ENCODE data around the gene ZNF445.

Gene ZNF445

GRCh38 chr3:44451441-44451840 lies 26.0 kb downstream of the ZNF445 start:
- peaks cover 9% of the 10 kb centered on the region for H3K9me3 ChIP-seq (replicated peaks; ENCODE audit: low read length)
- no peak overlapping the region for H3K4me2 ChIP-seq (ENCODE audit: low read length)
- no peaks in the 10 kb centered on the region for H3K27me3 ChIP-seq (ENCODE audit: control insufficient read depth, insufficient read depth, low read length)
- no peaks in the 10 kb centered on the region for H3K4me1 ChIP-seq (ENCODE audit: control insufficient read depth, insufficient read depth, low read length)
- no peak overlapping the region for H3K4me3 ChIP-seq (ENCODE audit: low read length)
- no peak overlapping the region for H3K9ac ChIP-seq (ENCODE audit: low read depth, low read length)
- H3K36me3 ChIP-seq (ENCODE audit: insufficient read depth, low read length) = peaks cover 66% of the 10 kb centered on the region

GRCh38 chr3:44446929-44447328 lies 30.5 kb downstream of the ZNF445 start:
- Histone ChIP-seq H3K36me3 (ENCODE audit: insufficient read depth, low read length) (peaks cover 73% of the 10 kb centered on the region), H3K9me3 (replicated peaks; ENCODE audit: low read length) (peaks cover 9% of the 10 kb centered on the region), H3K4me1 (ENCODE audit: control insufficient read depth, insufficient read depth, low read length) (no peaks in the 10 kb centered on the region), H3K27me3 (ENCODE audit: control insufficient read depth, insufficient read depth, low read length) (no peaks in the 10 kb centered on the region), H3K4me3 (ENCODE audit: low read length) (no peak overlapping the region), H3K9ac (ENCODE audit: low read depth, low read length) (no peak overlapping the region), H3K4me2 (ENCODE audit: low read length) (no peak overlapping the region)

- H3K4me2 ChIP-seq (ENCODE audit: low read length) = no peak overlapping the region
- no peaks in the 10 kb centered on the region for H3K4me1 ChIP-seq (ENCODE audit: control insufficient read depth, insufficient read depth, low read length)
- H3K27me3 ChIP-seq (ENCODE audit: control insufficient read depth, insufficient read depth, low read length) = no peaks in the 10 kb centered on the region
- no peak overlapping the region for H3K4me3 ChIP-seq (ENCODE audit: low read length)
- H3K9me3 ChIP-seq (replicated peaks; ENCODE audit: low read length) = peaks cover 9% of the 10 kb centered on the region
- peaks cover 69% of the 10 kb centered on the region for H3K36me3 ChIP-seq (ENCODE audit: insufficient read depth, low read length)
- H3K9ac ChIP-seq (ENCODE audit: low read depth, low read length) = no peak overlapping the region
These were observed 31.7 kb downstream of the ZNF445 start for GRCh38 chr3:44445786-44446185.

- Histone ChIP-seq H3K4me2 (ENCODE audit: low read length) (no peak overlapping the region), H3K9ac (ENCODE audit: low read depth, low read length) (no peak overlapping the region), H3K9me3 (replicated peaks; ENCODE audit: low read length) (peaks cover 9% of the 10 kb centered on the region), H3K4me1 (ENCODE audit: control insufficient read depth, insufficient read depth, low read length) (no peaks in the 10 kb centered on the region), H3K4me3 (ENCODE audit: low read length) (no peak overlapping the region), H3K36me3 (ENCODE audit: insufficient read depth, low read length) (peaks cover 62% of the 10 kb centered on the region), H3K27me3 (ENCODE audit: control insufficient read depth, insufficient read depth, low read length) (no peaks in the 10 kb centered on the region)
These were observed 32.4 kb downstream of the ZNF445 start for GRCh38 chr3:44444896-44445691.

DNA sequence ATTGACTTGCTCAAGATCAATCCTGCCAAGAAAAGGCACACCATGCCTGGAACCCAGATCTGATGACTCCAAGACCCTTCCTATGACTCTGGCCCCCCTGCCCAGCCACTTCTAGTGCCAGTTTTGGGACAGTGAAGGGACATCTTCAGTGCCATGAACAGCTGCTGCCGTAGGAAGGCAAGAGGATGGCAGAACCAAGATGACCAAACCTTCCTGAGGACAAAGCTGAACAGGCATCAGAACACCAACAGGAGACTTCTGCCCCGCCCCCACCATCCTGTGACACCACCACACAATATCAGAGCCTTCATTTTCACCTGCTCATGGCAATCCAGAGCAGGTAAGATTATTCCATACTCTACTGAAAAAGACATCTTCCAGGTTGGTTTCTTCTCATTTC lies 33.0 kb downstream of the ZNF445 start:
- Histone ChIP-seq H3K4me3 (ENCODE audit: low read length) (no peak overlapping the region), H3K4me2 (ENCODE audit: low read length) (no peak overlapping the region), H3K9ac (ENCODE audit: low read depth, low read length) (no peak overlapping the region), H3K9me3 (replicated peaks; ENCODE audit: low read length) (peaks cover 9% of the 10 kb centered on the region), H3K36me3 (ENCODE audit: insufficient read depth, low read length) (peaks cover 55% of the 10 kb centered on the region), H3K27me3 (ENCODE audit: control insufficient read depth, insufficient read depth, low read length) (no peaks in the 10 kb centered on the region), H3K4me1 (ENCODE audit: control insufficient read depth, insufficient read depth, low read length) (no peaks in the 10 kb centered on the region)

- Histone ChIP-seq H3K27me3 (ENCODE audit: control insufficient read depth, insufficient read depth, low read length) (no peaks in the 10 kb centered on the region), H3K4me3 (ENCODE audit: low read length) (no peak overlapping the region), H3K4me1 (ENCODE audit: control insufficient read depth, insufficient read depth, low read length) (no peaks in the 10 kb centered on the region), H3K36me3 (ENCODE audit: insufficient read depth, low read length) (peaks cover 38% of the 10 kb centered on the region), H3K9ac (ENCODE audit: low read depth, low read length) (no peak overlapping the region), H3K9me3 (replicated peaks; ENCODE audit: low read length) (peaks cover 7% of the 10 kb centered on the region), H3K4me2 (ENCODE audit: low read length) (no peak overlapping the region)
These were observed 34.7 kb downstream of the ZNF445 start for GRCh38 chr3:44442596-44443309.

GRCh38 chr3:44439499-44440295 lies 37.8 kb downstream of the ZNF445 start:
- H3K9ac ChIP-seq (ENCODE audit: low read depth, low read length) = no peak overlapping the region
- no peak overlapping the region for H3K4me3 ChIP-seq (ENCODE audit: low read length)

DNA sequence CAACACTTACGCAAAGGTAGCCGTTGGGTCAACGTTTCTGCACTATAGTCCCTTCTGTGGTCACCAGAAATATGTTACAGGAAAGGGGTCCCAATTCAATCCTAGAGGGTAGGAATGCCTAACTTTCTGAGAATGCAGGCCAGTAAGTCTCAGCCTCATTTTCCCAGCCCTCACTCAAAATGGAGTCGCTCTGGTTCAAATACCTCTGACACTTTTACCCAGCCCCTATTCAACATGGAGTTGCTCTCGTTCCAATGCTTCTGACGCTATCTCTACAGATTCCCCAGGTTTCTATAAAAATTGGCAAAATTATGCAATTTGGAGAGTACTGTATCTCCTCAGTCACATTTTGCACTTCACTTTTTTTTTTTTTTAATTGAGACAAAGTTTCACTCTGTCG lies 39.7 kb downstream of the ZNF445 start:
- Histone ChIP-seq H3K4me1 (ENCODE audit: control insufficient read depth, insufficient read depth, low read length) (no peaks in the 10 kb centered on the region), H3K9ac (ENCODE audit: low read depth, low read length) (no peak overlapping the region), H3K27me3 (ENCODE audit: control insufficient read depth, insufficient read depth, low read length) (no peaks in the 10 kb centered on the region), H3K36me3 (ENCODE audit: insufficient read depth, low read length) (peaks cover 4% of the 10 kb centered on the region), H3K9me3 (replicated peaks; ENCODE audit: low read length) (no peaks in the 10 kb centered on the region), H3K4me2 (ENCODE audit: low read length) (no peak overlapping the region), H3K4me3 (ENCODE audit: low read length) (no peak overlapping the region)

More at GRCh38 chr3:44439499-44440295, 37.8 kb downstream of the ZNF445 start:
- no peaks in the 10 kb centered on the region for H3K4me1 ChIP-seq (ENCODE audit: control insufficient read depth, insufficient read depth, low read length)
- H3K27me3 ChIP-seq (ENCODE audit: control insufficient read depth, insufficient read depth, low read length) = no peaks in the 10 kb centered on the region
- H3K36me3 ChIP-seq (ENCODE audit: insufficient read depth, low read length) = peaks cover 12% of the 10 kb centered on the region
- no peaks in the 10 kb centered on the region for H3K9me3 ChIP-seq (replicated peaks; ENCODE audit: low read length)
- H3K4me2 ChIP-seq (ENCODE audit: low read length) = no peak overlapping the region

DNA sequence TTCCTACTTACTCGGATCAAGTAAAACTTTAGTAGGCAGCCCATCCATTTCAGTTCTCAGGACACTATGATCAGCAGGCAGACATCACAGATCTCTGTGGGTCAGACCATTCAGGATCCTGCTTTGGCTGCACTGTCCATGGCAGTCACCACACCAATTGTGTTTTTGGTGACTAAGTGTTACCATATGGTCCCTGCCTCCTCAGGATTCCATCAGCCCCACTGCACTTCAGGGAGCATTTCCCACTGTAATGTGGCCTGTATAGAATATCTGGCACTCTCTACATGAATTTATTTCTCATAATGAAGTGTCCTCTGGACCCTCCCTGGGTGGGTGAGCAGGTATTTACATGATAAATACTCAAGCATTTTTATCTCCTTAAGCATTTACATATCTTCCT lies 41.3 kb downstream of the ZNF445 start:
- peaks cover 6% of the 10 kb centered on the region for H3K27me3 ChIP-seq (ENCODE audit: control insufficient read depth, insufficient read depth, low read length)
- no peak overlapping the region for H3K9ac ChIP-seq (ENCODE audit: low read depth, low read length)
- H3K4me3 ChIP-seq (ENCODE audit: low read length) = no peak overlapping the region
- no peaks in the 10 kb centered on the region for H3K36me3 ChIP-seq (ENCODE audit: insufficient read depth, low read length)
- H3K9me3 ChIP-seq (replicated peaks; ENCODE audit: low read length) = no peaks in the 10 kb centered on the region
- no peak overlapping the region for H3K4me2 ChIP-seq (ENCODE audit: low read length)
- H3K4me1 ChIP-seq (ENCODE audit: control insufficient read depth, insufficient read depth, low read length) = no peaks in the 10 kb centered on the region

DNA sequence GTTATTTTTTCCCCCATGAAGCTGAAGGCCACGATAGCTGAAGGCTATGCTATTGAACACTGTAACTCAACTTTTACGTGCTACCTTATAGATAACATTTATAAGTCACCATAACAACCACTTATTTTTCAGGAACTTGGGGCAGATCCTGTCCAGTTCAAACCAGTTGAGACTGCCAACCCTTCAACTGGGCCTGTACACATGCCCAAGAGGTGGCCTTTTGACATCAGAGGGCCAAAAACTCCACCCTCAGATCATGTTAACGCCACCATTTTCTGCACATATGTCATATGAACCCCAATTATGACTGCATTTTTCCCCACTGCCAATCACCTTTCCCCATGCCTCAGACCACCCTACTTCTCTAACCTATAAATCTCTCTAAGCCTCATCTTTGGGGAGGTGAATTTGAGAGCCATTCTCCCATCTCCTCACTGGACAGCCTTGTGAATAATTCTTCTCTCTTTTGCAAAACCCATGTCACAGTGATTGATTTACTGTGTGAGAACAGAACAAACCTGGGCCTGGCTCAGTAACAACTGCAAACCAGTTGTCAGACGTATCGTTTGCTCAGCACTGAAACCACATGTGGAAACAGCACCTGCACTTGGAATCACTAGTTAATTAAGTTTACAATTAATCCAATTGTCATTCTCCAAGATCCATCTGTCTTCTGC lies 42.5 kb downstream of the ZNF445 start:
- Histone ChIP-seq H3K4me3 (ENCODE audit: low read length) (no peak overlapping the region), H3K27me3 (ENCODE audit: control insufficient read depth, insufficient read depth, low read length) (peaks cover 13% of the 10 kb centered on the region), H3K4me2 (ENCODE audit: low read length) (no peak overlapping the region), H3K9ac (ENCODE audit: low read depth, low read length) (no peak overlapping the region), H3K9me3 (replicated peaks; ENCODE audit: low read length) (no peaks in the 10 kb centered on the region), H3K36me3 (ENCODE audit: insufficient read depth, low read length) (no peaks in the 10 kb centered on the region), H3K4me1 (ENCODE audit: control insufficient read depth, insufficient read depth, low read length) (no peaks in the 10 kb centered on the region)

DNA sequence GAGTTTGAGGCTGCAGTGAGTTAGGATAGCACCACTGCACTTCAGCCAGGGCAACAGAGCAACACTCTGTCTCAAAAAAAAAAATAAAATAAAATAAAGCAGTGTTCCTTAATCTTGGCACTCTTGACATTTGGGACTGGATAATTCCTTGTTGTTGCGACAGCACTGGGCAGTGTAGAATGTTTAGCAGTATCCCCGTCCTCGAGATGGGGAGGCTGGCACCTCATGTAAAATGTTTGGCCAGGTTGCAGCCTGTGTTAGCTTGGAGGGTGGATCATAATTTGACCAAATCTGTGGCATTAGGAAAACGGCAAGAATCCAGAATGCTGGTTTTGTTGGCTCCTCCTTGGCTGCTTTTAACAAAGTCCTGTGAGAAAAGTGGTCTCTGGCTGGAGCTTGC lies 47.0 kb downstream of the ZNF445 start:
- H3K4me2 ChIP-seq (ENCODE audit: low read length) = no peak overlapping the region
- peaks cover 16% of the 10 kb centered on the region for H3K27me3 ChIP-seq (ENCODE audit: control insufficient read depth, insufficient read depth, low read length)
- no peak overlapping the region for H3K4me3 ChIP-seq (ENCODE audit: low read length)
- no peaks in the 10 kb centered on the region for H3K4me1 ChIP-seq (ENCODE audit: control insufficient read depth, insufficient read depth, low read length)
- H3K36me3 ChIP-seq (ENCODE audit: insufficient read depth, low read length) = no peaks in the 10 kb centered on the region
- H3K9ac ChIP-seq (ENCODE audit: low read depth, low read length) = no peak overlapping the region
- H3K9me3 ChIP-seq (replicated peaks; ENCODE audit: low read length) = no peaks in the 10 kb centered on the region
